ENCODE results near the gene PRKCE.
"Not testable (repeated sequence)": the region's sequence is repeated elsewhere in the genome, so short reads cannot be mapped to it uniquely, and the experiment has no call there.

PRKCE gene

GRCh38 chr2:45872211-45872610, 220.7 kb downstream of the PRKCE start:
- DNase-seq: no peak

DNA sequence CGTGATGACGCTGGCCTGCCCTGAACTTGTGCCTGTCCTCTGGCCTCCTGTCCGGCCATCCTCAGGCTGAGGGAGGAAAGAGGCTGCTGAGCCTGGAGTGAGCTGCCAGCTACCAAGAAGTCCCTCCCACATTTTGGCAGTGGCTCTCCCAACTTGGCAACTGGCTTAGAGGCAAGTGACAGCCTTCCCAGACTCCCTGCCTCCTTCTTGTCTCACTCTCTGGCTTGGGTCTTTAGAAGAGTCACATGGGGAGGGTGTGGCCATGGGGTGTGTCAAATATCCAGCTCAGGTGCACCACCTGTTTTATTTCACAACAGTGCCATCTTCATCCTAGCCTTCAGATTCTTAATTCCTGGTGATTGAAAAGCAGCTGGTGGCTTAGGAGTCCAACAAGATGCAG, 222.9 kb downstream of the PRKCE start:
- peak; percentile 64 for DNase-seq

DNA sequence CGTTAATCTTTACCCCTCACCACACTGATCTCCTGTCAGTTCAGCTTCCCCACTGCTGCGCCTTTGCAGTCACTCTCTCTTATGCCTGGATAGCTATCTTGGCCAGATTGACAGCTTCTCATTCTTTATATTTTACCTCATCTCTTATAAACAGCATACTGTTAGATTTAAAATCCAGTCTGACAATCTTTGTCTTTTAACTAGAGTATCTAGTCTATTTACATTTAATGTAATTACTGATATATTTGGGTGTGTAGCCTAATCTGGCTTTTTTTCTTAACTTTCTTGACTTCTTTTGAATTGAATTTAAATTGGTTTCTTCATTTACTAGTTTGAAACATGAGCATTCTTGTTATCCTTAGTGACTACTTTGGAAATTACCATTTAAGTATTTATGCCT, 225.1 kb downstream of the PRKCE start:
- DNase-seq: no peak

GRCh38 chr2:45879406-45879805, 227.9 kb downstream of the PRKCE start:
- DNase-seq: no peak

DNA sequence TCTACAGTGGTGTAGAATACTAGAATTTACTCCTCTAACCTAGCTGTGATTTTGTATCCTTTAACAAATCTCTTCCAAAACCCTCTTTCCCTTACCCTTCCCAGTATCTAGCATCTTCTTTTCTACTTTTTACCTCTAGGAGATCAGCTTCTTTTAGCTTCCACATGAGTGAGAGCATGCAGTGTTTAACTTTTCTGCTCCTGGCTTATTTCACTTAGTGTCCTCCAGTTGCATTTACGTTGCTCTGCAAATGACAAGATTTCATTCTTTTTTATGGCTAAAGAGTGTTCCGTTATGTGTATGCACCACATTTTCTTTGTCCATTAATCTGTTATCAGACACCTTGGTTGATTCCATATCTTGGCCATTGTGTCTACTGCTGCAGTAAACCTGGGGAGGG, 228.5 kb downstream of the PRKCE start:
- no peak for DNase-seq

GRCh38 chr2:45881970-45882581, 230.6 kb downstream of the PRKCE start:
- DNase-seq: no peak

DNA sequence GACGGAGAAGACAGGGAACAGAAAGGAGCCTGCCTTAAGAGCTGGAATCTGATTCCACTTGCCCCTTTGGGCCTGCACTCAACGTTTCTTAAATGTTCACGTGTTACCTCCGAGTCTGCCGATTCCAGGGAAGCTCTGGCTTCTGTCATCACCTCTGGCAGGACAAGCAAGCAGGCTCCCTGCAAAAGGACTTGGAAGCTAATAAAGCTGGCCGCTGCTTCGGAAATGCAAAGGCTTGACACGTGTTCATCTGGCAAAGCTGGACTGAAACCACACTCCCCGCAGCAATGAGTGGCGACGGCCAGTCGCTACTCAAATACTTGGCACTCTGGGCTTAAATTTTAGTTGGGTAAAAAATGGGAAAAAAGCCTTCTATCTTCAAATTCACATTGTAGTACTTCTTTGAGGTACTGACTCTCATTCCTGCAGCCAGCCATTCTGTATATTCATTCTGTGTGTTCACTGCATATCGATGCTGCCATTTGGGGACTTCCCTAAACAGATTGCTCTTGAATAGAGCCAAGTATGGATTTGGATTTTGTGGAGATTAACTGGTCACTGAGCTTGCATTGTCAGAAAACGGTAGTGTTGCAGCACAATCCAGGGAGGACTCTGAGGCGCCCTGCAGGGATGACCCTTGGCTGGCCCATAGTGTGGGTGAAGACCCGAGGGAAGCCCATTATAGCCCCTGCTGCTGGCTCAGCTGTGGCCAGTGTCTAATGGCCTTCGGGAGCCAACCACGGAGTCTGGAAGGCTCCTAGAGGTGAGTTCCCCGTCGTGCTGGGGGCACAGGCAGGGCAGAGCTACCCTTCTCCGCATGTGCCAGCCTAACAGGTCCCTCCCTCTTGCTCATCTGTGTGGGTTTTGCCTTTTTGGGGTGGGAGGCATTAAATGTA, 231.5 kb downstream of the PRKCE start:
- DNase-seq: no peak

DNA sequence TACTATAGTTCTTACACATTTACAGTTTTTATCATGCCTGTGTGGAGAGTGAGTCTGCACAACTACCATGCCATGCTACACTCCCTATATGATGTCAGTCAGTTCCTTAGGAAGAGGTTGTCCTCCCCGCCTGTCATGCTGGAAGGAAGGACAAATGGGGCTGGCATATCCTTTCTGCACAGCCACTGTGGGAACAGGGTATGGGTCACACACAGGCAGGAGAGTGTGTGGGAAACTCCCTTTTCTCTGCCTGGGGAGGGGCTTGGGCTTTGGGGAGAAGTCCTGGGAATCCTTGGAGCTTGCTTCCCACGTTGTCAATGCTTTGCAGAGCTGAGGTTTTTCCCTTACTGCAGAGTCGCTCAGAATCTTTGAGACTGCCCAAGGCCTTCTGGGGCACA, 232.1 kb downstream of the PRKCE start:
- no peak for DNase-seq

DNA sequence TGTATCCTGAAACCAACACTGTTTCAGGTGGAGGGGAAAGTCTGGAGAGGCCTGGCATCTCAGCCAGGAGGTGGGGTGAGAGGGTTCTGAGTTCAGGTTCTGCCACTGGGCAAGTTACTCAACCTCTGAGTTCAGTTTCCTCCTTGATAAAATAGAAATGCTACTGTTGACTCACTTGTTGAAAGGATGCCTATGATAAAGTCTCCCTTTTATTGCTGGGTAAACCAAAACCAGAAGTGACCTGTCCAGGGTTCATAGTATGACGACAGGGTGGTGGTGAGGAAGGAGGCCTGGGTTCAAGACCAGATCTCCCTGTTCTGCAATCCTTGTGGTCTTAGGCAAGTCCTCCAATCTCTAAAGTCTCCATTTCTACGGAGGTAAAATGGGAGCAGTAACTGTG, 232.7 kb downstream of the PRKCE start:
- DNase-seq: no peak

DNA sequence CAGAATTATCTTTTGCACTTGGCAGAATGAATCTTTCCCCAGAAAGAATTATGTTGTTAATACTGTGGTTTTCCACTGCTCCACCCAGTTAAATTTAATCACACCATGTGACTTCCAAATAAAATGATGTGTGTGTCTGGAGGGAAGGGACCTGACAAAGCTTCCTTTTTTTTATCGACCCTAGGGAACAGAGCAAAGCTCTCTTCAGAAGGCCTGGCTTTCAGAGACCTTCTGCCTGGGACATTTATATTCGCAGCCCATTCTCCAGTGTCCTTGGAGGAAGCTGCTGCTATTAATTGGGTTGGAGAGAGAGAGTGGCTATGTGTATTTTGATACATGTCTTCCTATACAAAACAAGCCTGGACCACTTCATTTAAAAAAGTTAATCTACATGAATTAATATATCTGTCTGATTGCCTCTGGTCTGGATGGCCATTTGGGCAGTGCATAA, 233.7 kb downstream of the PRKCE start:
- peak; percentile 23 for DNase-seq

GRCh38 chr2:45886171-45886663, 234.7 kb downstream of the PRKCE start:
- DNase-seq: no peak

DNA sequence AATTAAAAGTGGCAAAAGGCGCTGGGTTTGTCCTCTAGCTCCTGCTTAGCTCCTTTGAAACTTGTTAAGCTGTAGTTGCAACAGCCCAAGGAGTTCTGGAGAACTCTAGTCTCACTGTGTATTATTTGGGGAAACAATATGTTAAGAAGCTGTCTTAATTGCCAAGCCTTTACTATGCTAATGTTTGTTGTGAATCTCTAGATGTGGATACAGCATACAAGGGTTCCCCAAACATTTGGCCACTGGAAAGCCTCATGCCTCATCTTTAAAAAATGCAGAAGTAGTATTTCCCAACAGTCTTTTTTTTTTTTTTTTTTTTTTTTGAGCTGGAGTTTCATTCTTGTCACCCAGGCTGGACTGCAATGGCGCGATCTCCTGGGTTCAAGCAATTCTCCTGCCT, 236.7 kb downstream of the PRKCE start:
- no peak for DNase-seq

GRCh38 chr2:45888641-45889040, 237.2 kb downstream of the PRKCE start:
- DNase-seq: peak; percentile 73

DNA sequence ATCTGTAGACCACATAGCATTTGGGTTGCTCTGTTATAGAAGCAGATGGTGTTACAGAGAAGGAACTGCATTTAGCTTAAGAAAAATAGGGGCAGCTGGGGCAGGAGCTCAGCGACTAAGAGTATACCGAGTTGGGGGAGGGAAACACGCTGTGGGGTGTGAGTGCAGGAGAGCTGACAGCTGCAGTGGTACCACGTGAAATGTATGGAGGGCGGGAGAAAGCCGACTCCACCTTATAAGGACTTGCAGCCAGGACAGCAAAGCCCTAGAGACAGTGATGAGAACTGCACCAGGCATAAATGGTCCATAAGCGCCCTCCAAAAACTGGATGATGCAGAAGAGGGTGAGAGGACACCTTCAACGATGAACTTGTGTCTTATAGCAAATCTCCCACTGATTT, 237.6 kb downstream of the PRKCE start:
- DNase-seq: peak; percentile 97

DNA sequence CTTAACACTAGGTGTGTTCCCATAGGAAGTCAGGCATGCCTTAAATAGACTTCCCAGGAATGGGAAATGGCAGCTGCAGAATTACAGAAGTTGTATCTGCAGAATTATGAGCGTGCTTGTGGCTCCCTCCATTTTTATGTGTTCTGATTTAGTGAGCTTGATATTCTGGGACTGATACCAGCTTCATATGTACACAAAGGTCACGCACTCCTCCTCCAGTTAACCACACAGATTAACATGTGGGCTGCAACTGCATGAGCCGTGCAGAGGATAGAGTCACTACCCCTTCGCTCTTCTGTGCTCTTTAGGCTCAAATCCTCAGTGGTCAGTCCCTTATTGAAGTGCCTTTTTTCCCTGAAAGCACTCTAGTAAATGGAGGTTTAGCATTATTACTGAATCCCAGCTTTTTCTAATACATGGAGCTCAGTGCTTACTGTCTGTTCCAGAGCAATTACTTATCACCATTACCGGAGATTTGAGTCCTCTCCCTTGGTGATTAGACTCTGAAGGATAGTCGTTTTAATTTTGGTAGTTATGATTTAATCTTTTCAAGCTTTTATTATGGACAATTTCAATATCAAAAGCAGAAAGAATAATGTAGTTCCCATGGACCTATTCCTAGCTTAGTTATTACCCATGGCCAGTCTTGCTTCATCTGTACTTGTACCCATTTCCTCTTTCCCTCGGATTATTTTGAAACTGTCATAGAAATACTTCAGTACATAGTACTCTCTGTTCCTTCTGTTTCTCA, 238.3 kb downstream of the PRKCE start:
- DNase-seq: no peak

DNA sequence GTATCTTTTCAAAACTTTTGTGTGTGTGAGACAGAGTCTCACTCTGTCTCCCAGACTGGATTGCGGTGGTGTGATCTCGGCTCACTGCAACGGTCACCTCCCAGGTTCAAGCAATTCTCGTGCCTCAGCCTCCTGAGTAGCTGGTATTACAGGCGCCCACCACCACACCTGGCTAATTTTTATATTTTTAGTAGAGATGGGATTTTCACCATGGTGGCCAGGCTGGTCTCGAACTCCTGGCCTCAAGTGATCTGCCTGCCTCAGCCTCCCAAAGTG, 238.8 kb downstream of the PRKCE start:
- DNase-seq: not testable (repeated sequence)

DNA sequence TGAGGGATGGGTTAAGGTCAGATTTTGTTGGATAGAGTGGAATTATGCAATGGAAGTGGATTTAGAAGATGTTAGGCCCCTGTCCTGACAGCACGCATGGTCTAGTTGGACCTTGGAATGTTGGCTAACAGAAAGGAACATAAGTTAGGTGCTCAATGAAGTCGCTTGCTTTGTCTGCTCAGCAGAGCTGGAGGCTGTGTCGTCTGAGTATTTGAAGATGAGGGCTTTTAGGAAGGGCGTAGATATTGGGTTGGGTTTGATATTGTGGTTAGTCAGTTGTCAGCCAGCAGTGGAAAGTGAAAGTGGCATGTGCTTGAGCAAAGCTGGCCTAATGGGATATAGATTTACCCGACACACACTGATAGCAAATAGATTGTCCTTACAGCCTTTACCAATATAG, 239.3 kb downstream of the PRKCE start:
- no peak for DNase-seq

DNA sequence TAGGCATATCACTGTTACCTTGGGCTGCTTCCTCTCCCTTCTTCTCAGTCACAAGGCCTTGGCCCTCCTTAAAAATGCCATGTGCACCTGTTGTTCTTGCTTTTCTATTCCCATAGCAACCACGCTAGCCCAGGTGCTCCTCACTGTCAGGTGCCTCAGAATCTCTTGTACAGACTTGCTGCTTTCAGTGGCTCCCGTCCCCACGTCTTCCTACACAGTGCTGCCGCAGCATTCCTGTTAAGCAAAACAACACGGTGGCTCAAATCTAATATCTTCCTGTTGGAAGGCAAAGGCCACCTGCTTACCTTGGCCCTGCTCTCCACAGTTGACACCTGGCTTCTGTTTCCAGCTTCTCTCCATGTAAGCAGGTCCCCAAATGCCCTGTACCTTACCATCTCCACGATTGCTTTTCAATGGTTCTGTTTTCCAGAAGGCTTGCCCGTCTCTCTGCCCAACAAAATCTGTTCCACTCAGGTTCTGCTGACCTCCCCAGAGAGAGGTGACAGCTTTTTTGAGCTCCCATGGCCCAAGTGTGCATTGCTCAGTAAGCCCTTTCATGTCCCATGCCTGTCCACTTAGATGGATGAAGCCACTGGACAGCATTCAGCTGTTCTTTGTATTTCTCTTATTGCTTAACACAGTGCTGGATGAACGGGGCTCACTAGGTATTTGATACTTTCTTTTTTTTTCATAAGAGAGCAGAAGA, 240.4 kb downstream of the PRKCE start:
- peak; percentile 87 for DNase-seq

GRCh38 chr2:45892425-45892745, 240.9 kb downstream of the PRKCE start:
- DNase-seq: peak; percentile 83

DNA sequence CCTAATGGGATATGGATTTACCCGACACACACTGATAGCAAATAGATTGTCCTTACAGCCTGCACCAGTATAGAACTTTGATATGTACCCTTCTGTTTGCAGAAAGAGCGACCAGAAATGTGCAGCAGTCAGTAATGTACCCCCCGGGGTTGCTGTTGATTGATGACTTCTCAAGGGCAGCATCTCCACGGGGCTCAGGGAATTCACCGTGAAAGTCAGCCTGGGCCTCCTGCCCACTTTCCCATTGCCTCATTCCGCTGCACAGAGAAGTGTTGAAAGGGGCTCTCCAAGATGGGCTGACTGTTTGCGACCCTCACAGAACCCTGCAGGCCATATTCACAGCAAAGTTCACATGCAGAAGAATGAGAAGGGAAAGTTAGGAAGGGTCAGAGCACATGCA, 241.3 kb downstream of the PRKCE start:
- peak; percentile 64 for DNase-seq

DNA sequence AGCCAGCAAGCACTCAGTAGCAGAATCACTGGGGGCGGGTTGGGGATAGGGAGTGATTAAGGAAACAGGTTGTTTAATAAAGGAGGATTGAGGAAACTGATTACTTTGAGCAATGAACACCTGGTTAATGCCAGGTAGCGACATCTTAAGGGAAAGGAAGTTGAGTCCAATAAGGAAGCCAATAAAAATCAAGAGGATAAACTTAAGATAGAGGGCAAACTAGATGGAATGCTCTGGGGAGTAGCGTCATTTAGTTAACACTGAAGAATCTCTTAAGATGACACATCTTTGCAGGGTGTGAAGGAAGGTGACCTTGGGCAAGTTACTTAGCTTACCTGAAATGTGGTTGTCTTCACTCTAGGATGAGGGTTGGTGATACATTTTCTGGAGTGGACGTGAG, 242.7 kb downstream of the PRKCE start:
- no peak for DNase-seq

DNA sequence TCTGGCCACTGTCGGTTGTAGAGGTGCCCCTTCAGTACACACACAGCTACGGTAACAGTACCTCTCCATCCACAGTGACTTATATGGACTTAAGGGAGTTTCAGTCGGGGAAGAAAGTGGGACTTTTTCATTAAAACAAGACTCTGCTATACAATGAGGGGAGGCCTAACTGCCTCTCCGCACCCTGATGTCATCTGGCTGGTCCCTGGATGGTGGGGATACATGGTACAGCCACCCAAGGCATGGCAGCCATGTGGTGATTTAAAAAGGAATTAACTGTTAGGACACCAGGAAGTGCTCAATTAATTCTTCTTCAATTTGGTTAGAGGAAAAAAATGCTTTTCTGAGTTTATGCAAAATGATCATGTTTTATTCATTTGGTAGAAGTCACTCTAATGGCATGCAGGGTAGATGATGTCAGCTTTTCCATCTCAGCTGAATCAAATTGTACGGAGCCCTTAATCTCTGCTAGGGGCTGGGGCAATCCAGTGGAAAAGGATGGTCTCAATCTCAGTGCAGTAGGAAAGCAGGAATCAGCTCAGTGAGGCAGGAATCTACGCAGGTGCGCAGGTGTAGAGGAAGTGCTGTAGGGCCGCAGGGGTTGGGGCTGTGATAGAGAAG, 243.9 kb downstream of the PRKCE start:
- no peak for DNase-seq

GRCh38 chr2:45896311-45896710, 244.8 kb downstream of the PRKCE start:
- DNase-seq: no peak
